ENCODE measurements around the gene ZSCAN1. TPM values are rescaled to one million over a fixed set of nuclear protein-coding genes. Genes with fewer than 3 reads are reported as not detected.
A peak's percentile ranks its signal among the peaks of the same experiment; 100 is the strongest.

ZSCAN1 gene
- total and polyA plus RNA-seq, 11 donors: 0.14 TPM; not detected in 10

GRCh38 chr19:58067240-58067912 lies 33.6 kb downstream of the ZSCAN1 start:
- Histone ChIP-seq H3K4me1 (no peaks in the 10 kb centered on the region), H3K36me3 (peaks cover 2 to 74% (median 34%) of the 10 kb centered on the region in 9 donors), H3K27me3 (no peaks in the 10 kb centered on the region), H3K9me3 (peaks cover 0 to 98% (median 71%) of the 10 kb centered on the region in 12 donors), H3K27ac (no peak overlapping the region), H3K4me3 (no peak overlapping the region)
- intact Hi-C loops (cut with DNase I): no loop called here
- TF ChIP-seq POLR2A (IDR thresholded peaks at IDR 0.05): no peak
- TF ChIP-seq CTCF (IDR thresholded peaks at IDR 0.05): no peak
- ATAC-seq (no peak), DNase-seq (no peak)
- 95 to 99% (median 97%) methylated on average over 12 to 15 of the region's 15 CpGs for WGBS, 4 donors

- H3K9me3 ChIP-seq: peaks cover 0 to 82% (median 26%) of the 10 kb centered on the region in 12 donors
- no peak overlapping the region for H3K4me3 ChIP-seq
- no peak overlapping the region for H3K27ac ChIP-seq
- WGBS, 4 donors: 93 to 97% (median 95%) methylated on average over 10 of the region's 10 CpGs
- intact Hi-C loops (cut with DNase I): no loop called here
- ATAC-seq (no peak), DNase-seq (no peak)
- peaks cover under 1 to 25% (median 10%) of the 10 kb centered on the region in 9 donors for H3K36me3 ChIP-seq
- no peaks in the 10 kb centered on the region for H3K4me1 ChIP-seq
- TF ChIP-seq POLR2A (IDR thresholded peaks at IDR 0.05): no peak
- TF ChIP-seq CTCF (IDR thresholded peaks at IDR 0.05): no peak
- H3K27me3 ChIP-seq: no peaks in the 10 kb centered on the region
Measured at GRCh38 chr19:58079792-58080191, 46.0 kb downstream of the ZSCAN1 start.

- WGBS, 4 donors: 97 to 99% (median 98%) methylated on average over 3 of the region's 3 CpGs
- H3K4me3 ChIP-seq: no peak overlapping the region
- H3K4me1 ChIP-seq: no peaks in the 10 kb centered on the region
- intact Hi-C loops (cut with DNase I): no loop called here
- no peak overlapping the region for H3K27ac ChIP-seq
- ATAC-seq (no peak), DNase-seq (no peak)
- H3K27me3 ChIP-seq: no peaks in the 10 kb centered on the region
- TF ChIP-seq CTCF (IDR thresholded peaks at IDR 0.05): no peak
- TF ChIP-seq POLR2A (IDR thresholded peaks at IDR 0.05): no peak
- H3K9me3 ChIP-seq: peaks cover 0 to 88% (median 34%) of the 10 kb centered on the region in 12 donors
- H3K36me3 ChIP-seq: peaks cover 5 to 57% (median 33%) of the 10 kb centered on the region in 9 donors
Measured at GRCh38 chr19:58083021-58083420, 49.2 kb downstream of the ZSCAN1 start.

GRCh38 chr19:58084596-58085347 lies 50.9 kb downstream of the ZSCAN1 start:
- peaks cover 5 to 69% (median 37%) of the 10 kb centered on the region in 9 donors for H3K36me3 ChIP-seq
- 96 to 99% (median 98%) methylated on average over 40 to 69 of the region's 69 CpGs for WGBS, 4 donors
- no peaks in the 10 kb centered on the region for H3K4me1 ChIP-seq
- intact Hi-C loops (cut with DNase I): no loop called here
- no peak overlapping the region for H3K4me3 ChIP-seq
- H3K9me3 ChIP-seq: peaks cover 0 to 87% (median 33%) of the 10 kb centered on the region in 12 donors
- ATAC-seq (peak in 2 of 4 donors; percentile 9 to 21), DNase-seq (no peak)
- TF ChIP-seq POLR2A (IDR thresholded peaks at IDR 0.05) (no peak), CTCF (IDR thresholded peaks at IDR 0.05) (no peak)
- no peak overlapping the region for H3K27ac ChIP-seq
- no peaks in the 10 kb centered on the region for H3K27me3 ChIP-seq

All from heart left ventricle (tissue), 16 donors.